GM21528 (cell line): ENCODE measurements around the gene WDR35.
"Not testable (repeated sequence)": the region's sequence is repeated elsewhere in the genome, so short reads cannot be mapped to it uniquely, and the experiment has no call there.

Experiments
- ATAC-seq: cut with Tn5 transposase; IDR thresholded peaks from one replicate; pipeline ENCODE4 v1.9.1; 2021; ENCODE audit warnings: mild to moderate bottlenecking, moderate library complexity; ENCODE audit not compliant: unreplicated experiment, low FRiP score

The WDR35 gene

GRCh38 chr2:19943189-19943588, 46.7 kb downstream of the WDR35 start:
- ATAC-seq, result no peak

- ATAC-seq, result no peak
Observed at GRCh38 chr2:19942199-19942598, 47.7 kb downstream of the WDR35 start.

- ATAC-seq, result no peak
Observed at GRCh38 chr2:19937004-19937403, 52.9 kb downstream of the WDR35 start.

- ATAC-seq, result no peak
Observed at GRCh38 chr2:19936203-19936602, 53.7 kb downstream of the WDR35 start.

GRCh38 chr2:19933351-19933981, 56.4 kb downstream of the WDR35 start:
- ATAC-seq, result peak; percentile 68

GRCh38 chr2:19932928-19933327, 57.0 kb downstream of the WDR35 start:
- ATAC-seq, result peak; percentile 26

- no peak for ATAC-seq
Observed at GRCh38 chr2:19929226-19929625, 60.7 kb downstream of the WDR35 start.

GRCh38 chr2:19927816-19928215, 62.1 kb downstream of the WDR35 start:
- ATAC-seq, result not testable (repeated sequence)

GRCh38 chr2:19924526-19924925, 65.4 kb downstream of the WDR35 start:
- not testable (repeated sequence) for ATAC-seq

GRCh38 chr2:19922188-19922587, 67.7 kb downstream of the WDR35 start:
- ATAC-seq, result not testable (repeated sequence)

- no peak for ATAC-seq
Observed at GRCh38 chr2:19916385-19916950, 73.4 kb downstream of the WDR35 start.

GRCh38 chr2:19914266-19914975, 75.5 kb downstream of the WDR35 start:
- ATAC-seq, result no peak

GRCh38 chr2:19911808-19912509, 77.9 kb downstream of the WDR35 start:
- ATAC-seq, result no peak

- peak; percentile 3 for ATAC-seq
Observed at GRCh38 chr2:19902216-19902740, 87.6 kb downstream of the WDR35 start.

GRCh38 chr2:19901442-19902215, 88.3 kb downstream of the WDR35 start, which contains the start of gene TTC32:
TSS of gene TTC32 (minus strand) at chr2:19901983. CDS start at chr2:19901854, 129 bp downstream.
- ATAC-seq, result peak; percentile 91

GRCh38 chr2:19900931-19901441, 88.9 kb downstream of the WDR35 start:
- peak; percentile 13 for ATAC-seq

GRCh38 chr2:19899985-19900930, 89.6 kb downstream of the WDR35 start:
- ATAC-seq, result peak; percentile 34

- no peak for ATAC-seq
Observed at GRCh38 chr2:19898592-19899329, 91.1 kb downstream of the WDR35 start.
